ENCODE data around the gene ABLIM2. TPM values are rescaled to one million over a fixed set of nuclear protein-coding genes. Genes with fewer than 3 reads are reported as not detected.

Gene ABLIM2
- total and polyA plus RNA-seq, 2 of the 8 experiments (the other 6 are each of a cell fraction or from before 2014, with no cell fraction given) = 2.8 to 3.0 TPM

DNA sequence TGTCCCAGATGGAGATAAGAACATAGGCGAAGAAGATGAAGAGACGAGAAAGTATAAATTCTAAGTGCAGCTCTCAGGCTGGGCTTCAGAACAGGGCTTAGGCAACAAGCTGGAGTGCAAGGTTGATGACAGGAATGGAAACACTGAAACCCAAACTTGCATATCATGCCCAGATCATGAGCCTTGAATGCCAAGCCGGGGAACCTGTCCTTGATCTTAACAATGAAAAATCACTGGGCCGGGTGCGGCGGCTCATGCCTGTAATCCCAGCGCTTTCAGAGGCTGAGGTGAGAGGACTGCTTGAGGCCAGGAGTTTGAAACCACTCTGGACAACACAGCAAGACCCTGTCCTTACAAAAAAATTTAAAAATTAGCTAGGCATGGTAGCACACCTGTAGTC, 236.1 kb downstream of the ABLIM2 start:
- ChIA-PET POLR2A (ENCODE audit: partially characterized antibody) (interaction anchor here (0.8 kb wide), 1 partner anchor 11 kb away, joined by 3 read pairs; no protein-coding TSS in a partner anchor), CTCF (ENCODE audit: partially characterized antibody) (interaction anchor here (0.6 to 2.1 kb wide), 2 partner anchors 10 to 34 kb away, joined by 3 to 7 read pairs; no protein-coding TSS in a partner anchor)
- H4K8ac ChIP-seq (ENCODE audit: extremely low read depth, insufficient read depth, low read length) = no peak overlapping the region; the same call in 1 of the 2 replicates
- H4K20me1 ChIP-seq (replicated peaks in 1 of 2; ENCODE audit: control insufficient read depth in 1 of 2, insufficient read depth in 2 of 2, low read length in 2 of 2) = peaks cover 0 to 2% of the 10 kb centered on the region in 2 experiments
- H3K9me3 ChIP-seq (ENCODE audit: insufficient read depth in 2 of 2, low read depth in 1 of 2, low read length in 1 of 2) = no peaks in the 10 kb centered on the region; a peak in 1 of 4 replicates
- H3K9ac ChIP-seq (replicated peaks in 1 of 4; ENCODE audit: extremely low read depth in 1 of 4, low read depth in 3 of 4, low read length in 3 of 4) = no peak overlapping the region
- FAIRE-seq (no peak), DNase-seq (ENCODE audit: low read depth in 1 of 2, low spot score in 2 of 2) (no peak)
- no peaks in the 10 kb centered on the region for H3K27me3 ChIP-seq (replicated peaks in 1 of 4; ENCODE audit: control insufficient read depth in 3 of 4, extremely low read depth in 1 of 4, insufficient read depth in 3 of 4, low read length in 3 of 4)
- H3K23me2 ChIP-seq (ENCODE audit: low read depth, low read length) = no peaks in the 10 kb centered on the region
- no peak overlapping the region for H3K18ac ChIP-seq (ENCODE audit: extremely low read depth, low read length)
- H2AFZ ChIP-seq (ENCODE audit: low read length) = no peak overlapping the region
- no peak overlapping the region for H3K27ac ChIP-seq (ENCODE audit: low read depth, low read length)
- H4K5ac ChIP-seq (ENCODE audit: insufficient read length, low read depth, low read length) = no peak overlapping the region
- peaks cover 4 to 64% of the 10 kb centered on the region in 2 experiments; a peak in 3 of 4 replicates for H3K79me2 ChIP-seq (ENCODE audit: control insufficient read depth in 1 of 2, insufficient read depth in 2 of 2, low read length in 2 of 2)
- H3K4me1 ChIP-seq (replicated peaks in 1 of 4; ENCODE audit: control insufficient read depth in 3 of 4, insufficient read depth in 4 of 4, low read length in 3 of 4) = no peaks in the 10 kb centered on the region; a peak in 1 of 7 replicates
- no peak overlapping the region for H2BK15ac ChIP-seq (ENCODE audit: low read length)
- H3K14ac ChIP-seq (ENCODE audit: insufficient read length) = no peak overlapping the region
- H3K79me1 ChIP-seq (ENCODE audit: low read depth, low read length) = peaks cover 3% of the 10 kb centered on the region
- WGBS, 2 experiments (ENCODE audit: extremely low coverage in 1 of 2, insufficient coverage in 1 of 2, insufficient read length in 1 of 2, insufficient replicate concordance in 2 of 2, low coverage in 1 of 2, low lambda C conversion rate in 2 of 2, missing lambda C conversion rate in 1 of 2) = 84 to 100% methylated on average over 2 to 7 of the region's 7 CpGs
- no peak overlapping the region for H2AK5ac ChIP-seq (ENCODE audit: low read depth, low read length)
- no peak overlapping the region for H2BK20ac ChIP-seq (ENCODE audit: low read length)
- H2BK5ac ChIP-seq (ENCODE audit: low read depth, low read length) = no peak overlapping the region
- H3K23ac ChIP-seq (ENCODE audit: insufficient read length) = no peak overlapping the region
- no peak overlapping the region for H3K4me3 ChIP-seq (ENCODE audit: extremely low read depth in 1 of 4, insufficient read depth in 2 of 4, low read depth in 3 of 4, low read length in 4 of 4)
- H3K36me3 ChIP-seq (ENCODE audit: control insufficient read depth in 2 of 4, insufficient read depth in 4 of 4, low read length in 3 of 4) = no peaks in the 10 kb centered on the region
- H2BK12ac ChIP-seq (ENCODE audit: low read depth, low read length) = no peak overlapping the region
- no peak overlapping the region for H3K4ac ChIP-seq (replicated peaks; ENCODE audit: insufficient read length, low read depth, low read length)
- no peak overlapping the region for H2BK120ac ChIP-seq (replicated peaks; ENCODE audit: low read depth, low read length)
- H3K56ac ChIP-seq (replicated peaks; ENCODE audit: insufficient read length, low read depth, low read length) = no peak overlapping the region
- H3K4me2 ChIP-seq (ENCODE audit: insufficient read depth in 1 of 2, low read depth in 2 of 2, low read length in 2 of 2) = no peak overlapping the region
- no peak overlapping the region for H4K91ac ChIP-seq (replicated peaks; ENCODE audit: insufficient read length, low read length)
- TF ChIP-seq CEBPB (IDR thresholded peaks at IDR 0.05; ENCODE audit: low read depth, low read length) (no peak), RFX5 (IDR thresholded peaks at IDR 0.05; ENCODE audit: borderline replicate concordance, low read depth, low read length) (no peak), JUND (IDR thresholded peaks at IDR 0.05; ENCODE audit: low read length) (no peak), CTCF (IDR thresholded peaks at IDR 0.05; ENCODE audit: control extremely low read depth in 1 of 3, insufficient read depth in 1 of 3, low read depth in 1 of 3, low read length in 3 of 3) (no peak), MAFK (IDR thresholded peaks at IDR 0.05; ENCODE audit: low read depth, low read length) (no peak)

Data from H1 (cell line).